Measurements from ENCODE around the gene PTPRD. TPM values are rescaled to one million over a fixed set of nuclear protein-coding genes. Genes with fewer than 3 reads are reported as not detected.

PTPRD gene
- total RNA-seq, 1 donor from 2014 or later: 136 TPM

GRCh38 chr9:8301296-8301695, 2311.5 kb downstream of the PTPRD start:
- Histone ChIP-seq H3K4me2 (no peak overlapping the region), H4K20me1 (ENCODE audit: low read depth) (no peaks in the 10 kb centered on the region), H3K27ac (no peak overlapping the region), H3K79me2 (ENCODE audit: low read depth) (no peaks in the 10 kb centered on the region), H3K4me1 (no peaks in the 10 kb centered on the region), H2AFZ (replicated peaks) (no peak overlapping the region), H3K9ac (no peak overlapping the region), H3K4me3 (no peak overlapping the region), H3K9me3 (ENCODE audit: low read depth) (no peaks in the 10 kb centered on the region), H3K36me3 (no peaks in the 10 kb centered on the region), H3F3A (ENCODE audit: low read depth) (no peaks in the 10 kb centered on the region), H3K27me3 (no peaks in the 10 kb centered on the region)
- Mint-ChIP-seq H3K36me3 (no peaks in the 10 kb centered on the region), H3K4me3 (no peak overlapping the region), H3K27ac (no peak overlapping the region), H3K27me3 (ENCODE audit: insufficient read depth, low read depth) (no peaks in the 10 kb centered on the region), H3K4me1 (no peaks in the 10 kb centered on the region), H3K9me3 (peaks cover 10% of the 10 kb centered on the region)
- no peak for DNase-seq (ENCODE audit: low spot score)
- TF ChIP-seq EZH2phosphoT487 (IDR thresholded peaks at IDR 0.05) (no peak), CTCF (IDR thresholded peaks at IDR 0.05) (no peak), EZH2 (IDR thresholded peaks at IDR 0.05) (no peak)

GRCh38 chr9:8297047-8297446, 2315.8 kb downstream of the PTPRD start:
- H4K20me1 ChIP-seq (ENCODE audit: low read depth): no peaks in the 10 kb centered on the region
- no peak for DNase-seq (ENCODE audit: low spot score)
- Mint-ChIP-seq H3K4me1 (no peaks in the 10 kb centered on the region), H3K36me3 (no peaks in the 10 kb centered on the region), H3K9me3 (no peaks in the 10 kb centered on the region), H3K27me3 (ENCODE audit: insufficient read depth, low read depth) (no peaks in the 10 kb centered on the region), H3K27ac (no peak overlapping the region), H3K4me3 (no peak overlapping the region)
- H3K27ac ChIP-seq: no peak overlapping the region
- H3K36me3 ChIP-seq: no peaks in the 10 kb centered on the region
- TF ChIP-seq CTCF (IDR thresholded peaks at IDR 0.05) (no peak), EZH2phosphoT487 (IDR thresholded peaks at IDR 0.05) (no peak), EZH2 (IDR thresholded peaks at IDR 0.05) (no peak)
- no peak overlapping the region for H3K4me2 ChIP-seq
- H3K27me3 ChIP-seq: no peaks in the 10 kb centered on the region
- H3F3A ChIP-seq (ENCODE audit: low read depth): no peaks in the 10 kb centered on the region
- H3K9me3 ChIP-seq (ENCODE audit: low read depth): no peaks in the 10 kb centered on the region
- H3K4me1 ChIP-seq: no peaks in the 10 kb centered on the region
- no peak overlapping the region for H2AFZ ChIP-seq (replicated peaks)
- no peak overlapping the region for H3K4me3 ChIP-seq
- H3K9ac ChIP-seq: no peak overlapping the region
- no peaks in the 10 kb centered on the region for H3K79me2 ChIP-seq (ENCODE audit: low read depth)

- no peaks in the 10 kb centered on the region for H3K27me3 ChIP-seq
- no peak overlapping the region for H3K27ac Mint-ChIP-seq
- no peak for DNase-seq (ENCODE audit: low spot score)
- no peak for TF ChIP-seq CTCF (IDR thresholded peaks at IDR 0.05)
- TF ChIP-seq EZH2 (IDR thresholded peaks at IDR 0.05): no peak
- TF ChIP-seq EZH2phosphoT487 (IDR thresholded peaks at IDR 0.05): no peak
- H3K4me1 ChIP-seq: no peaks in the 10 kb centered on the region
- no peak overlapping the region for H2AFZ ChIP-seq (replicated peaks)
- H3K9ac ChIP-seq: no peak overlapping the region
- H3K79me2 ChIP-seq (ENCODE audit: low read depth): no peaks in the 10 kb centered on the region
- H4K20me1 ChIP-seq (ENCODE audit: low read depth): no peaks in the 10 kb centered on the region
- H3K4me3 Mint-ChIP-seq: no peak overlapping the region
- H3K4me1 Mint-ChIP-seq: no peaks in the 10 kb centered on the region
- no peak overlapping the region for H3K4me3 ChIP-seq
- H3K36me3 ChIP-seq: no peaks in the 10 kb centered on the region
- H3F3A ChIP-seq (ENCODE audit: low read depth): no peaks in the 10 kb centered on the region
- no peaks in the 10 kb centered on the region for H3K9me3 Mint-ChIP-seq
- no peak overlapping the region for H3K4me2 ChIP-seq
- no peaks in the 10 kb centered on the region for H3K9me3 ChIP-seq (ENCODE audit: low read depth)
- H3K27ac ChIP-seq: no peak overlapping the region
- H3K36me3 Mint-ChIP-seq: no peaks in the 10 kb centered on the region
- H3K27me3 Mint-ChIP-seq (ENCODE audit: insufficient read depth, low read depth): no peaks in the 10 kb centered on the region
Measured at GRCh38 chr9:8292657-8293056, 2320.1 kb downstream of the PTPRD start.

Measured in neural progenitor cell (in vitro differentiated cells).